ENCODE measurements around the gene COX7A2. TPM values are rescaled to one million over a fixed set of nuclear protein-coding genes. Genes with fewer than 3 reads are reported as not detected.

The COX7A2 gene
- total and polyA plus RNA-seq, 2 of the 13 experiments (the other 11 are each of a cell fraction or from before 2014, with no cell fraction given): 407 to 556 TPM

DNA sequence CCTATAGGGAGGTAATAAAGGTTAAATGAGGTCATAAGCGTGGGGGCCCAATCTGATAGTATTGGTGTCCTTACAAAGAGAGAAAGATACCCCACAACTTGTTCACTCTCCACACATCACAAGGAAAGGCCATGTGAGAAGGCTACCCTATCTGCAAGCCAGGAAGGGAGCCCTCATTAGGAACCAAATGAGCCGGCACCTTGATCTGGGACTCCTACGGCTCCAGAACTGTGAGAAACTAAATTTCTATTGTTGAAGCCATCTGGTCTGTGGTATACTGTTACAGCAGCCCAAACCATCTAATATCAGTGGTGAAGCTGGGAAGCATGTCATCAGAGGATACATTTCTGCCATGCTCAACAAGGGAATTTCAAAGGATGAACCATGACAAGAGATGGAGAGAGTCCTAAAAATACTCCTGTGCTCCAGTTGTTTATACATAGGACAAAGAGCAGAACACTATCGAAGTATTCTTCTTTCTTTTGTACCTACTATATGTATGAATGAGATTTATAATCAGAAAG, 10.4 kb downstream of the COX7A2 start:
- in situ Hi-C loops (cut with HindIII; ENCODE audit: extremely low pct_ligation_motif_present, low pct_unique_long_range_greater_than_20kb) (no loop called here), intact Hi-C loops (cut with micrococcal nuclease; ENCODE audit: unreplicated experiment) (no loop called here)
- ChIA-PET POLR2A (no interaction called here), CTCF (ENCODE audit: low intra/inter-chr PET ratio, low total read pairs) (no interaction called here)
- Histone ChIP-seq H2AFZ (ENCODE audit: low read length) (no peak overlapping the region), H3K9me3 (ENCODE audit: low read length) (no peaks in the 10 kb centered on the region), H3K27me3 (ENCODE audit: control insufficient read depth in 1 of 2, insufficient read depth in 2 of 2, low read length in 2 of 2) (no peaks in the 10 kb centered on the region), H3K79me2 (ENCODE audit: insufficient read depth, low read length) (no peaks in the 10 kb centered on the region), H3K4me2 (ENCODE audit: low read depth, low read length) (no peak overlapping the region), H3K4me3 (replicated peaks in 1 of 3; ENCODE audit: insufficient read depth in 1 of 3, low read depth in 2 of 3, low read length in 3 of 3) (no peak overlapping the region), H3K27ac (ENCODE audit: extremely low read length, insufficient read depth, low read length) (no peak overlapping the region), H3K36me3 (replicated peaks in 1 of 2; ENCODE audit: control insufficient read depth in 1 of 2, insufficient read depth in 2 of 2, low read length in 2 of 2) (peaks cover 0 to 4% of the 10 kb centered on the region in 2 experiments; a peak in 1 of 5 replicates), H3K4me1 (ENCODE audit: insufficient read depth, low read length) (no peaks in the 10 kb centered on the region), H3K9ac (ENCODE audit: insufficient read depth, low read depth, low read length) (no peak overlapping the region), H4K20me1 (ENCODE audit: insufficient read depth, low read length) (no peaks in the 10 kb centered on the region; the same call in 1 of the 2 replicates)
- TF ChIP-seq ZFP41 (CRISPR knock-in tag; IDR thresholded peaks at IDR 0.05; ENCODE audit: borderline replicate concordance) (no peak), ELF1 (CRISPR knock-in tag; IDR thresholded peaks at IDR 0.05) (no peak), U2AF1 (optimal IDR thresholded peaks at IDR 0.05; ENCODE audit: low read depth, low read length) (no peak), ZNF484 (CRISPR knock-in tag; IDR thresholded peaks at IDR 0.05; ENCODE audit: borderline replicate concordance, low read depth) (no peak), KAT2B (IDR thresholded peaks at IDR 0.05; ENCODE audit: borderline replicate concordance, low read depth, low read length) (no peak), ZBTB20 (CRISPR knock-in tag; IDR thresholded peaks at IDR 0.05; ENCODE audit: borderline replicate concordance, low read depth) (no peak), ZSCAN9 (CRISPR knock-in tag; IDR thresholded peaks at IDR 0.05; ENCODE audit: borderline replicate concordance) (no peak), CHD2 (IDR thresholded peaks at IDR 0.05; ENCODE audit: low read depth, low read length) (no peak), ZNF569 (CRISPR knock-in tag; IDR thresholded peaks at IDR 0.05; ENCODE audit: borderline replicate concordance) (no peak), ZSCAN31 (CRISPR knock-in tag; IDR thresholded peaks at IDR 0.05; ENCODE audit: low read depth) (no peak), ZNF790 (CRISPR knock-in tag; IDR thresholded peaks at IDR 0.05; ENCODE audit: borderline replicate concordance) (no peak), SP1 (IDR thresholded peaks at IDR 0.05) (no peak), SP1 (CRISPR knock-in tag; IDR thresholded peaks at IDR 0.05) (no peak), ZNF563 (CRISPR knock-in tag; IDR thresholded peaks at IDR 0.05) (no peak), ZIK1 (CRISPR knock-in tag; IDR thresholded peaks at IDR 0.05; ENCODE audit: borderline replicate concordance, low read depth) (no peak)
- TF ChIP-seq, protein P1, sequence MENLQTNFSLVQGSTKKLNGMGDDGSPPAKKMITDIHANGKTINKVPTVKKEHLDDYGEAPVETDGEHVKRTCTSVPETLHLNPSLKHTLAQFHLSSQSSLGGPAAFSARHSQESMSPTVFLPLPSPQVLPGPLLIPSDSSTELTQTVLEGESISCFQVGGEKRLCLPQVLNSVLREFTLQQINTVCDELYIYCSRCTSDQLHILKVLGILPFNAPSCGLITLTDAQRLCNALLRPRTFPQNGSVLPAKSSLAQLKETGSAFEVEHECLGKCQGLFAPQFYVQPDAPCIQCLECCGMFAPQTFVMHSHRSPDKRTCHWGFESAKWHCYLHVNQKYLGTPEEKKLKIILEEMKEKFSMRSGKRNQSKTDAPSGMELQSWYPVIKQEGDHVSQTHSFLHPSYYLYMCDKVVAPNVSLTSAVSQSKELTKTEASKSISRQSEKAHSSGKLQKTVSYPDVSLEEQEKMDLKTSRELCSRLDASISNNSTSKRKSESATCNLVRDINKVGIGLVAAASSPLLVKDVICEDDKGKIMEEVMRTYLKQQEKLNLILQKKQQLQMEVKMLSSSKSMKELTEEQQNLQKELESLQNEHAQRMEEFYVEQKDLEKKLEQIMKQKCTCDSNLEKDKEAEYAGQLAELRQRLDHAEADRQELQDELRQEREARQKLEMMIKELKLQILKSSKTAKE (CRISPR knock-in tag; IDR thresholded peaks at IDR 0.05; ENCODE audit: borderline replicate concordance): no peak
- 75% methylated on average over 4 of the region's 4 CpGs for WGBS (ENCODE audit: low lambda C conversion rate)
- ATAC-seq: no peak
- no peak for FAIRE-seq
- no TSS peak for BruUV-seq (replicated peaks)
- DNase-seq (ENCODE audit: low spot score): no peak

Data from HepG2 (cell line).